Esophagus muscularis mucosa (tissue), 4 donors: ENCODE measurements around the gene RHBDD1. TPM values are rescaled to one million over a fixed set of nuclear protein-coding genes. Genes with fewer than 3 reads are reported as not detected.

Source experiments
- DNase-seq: peaks from one replicate; pipeline ENCODE4 v3.0.0-alpha.2; 2017; ENCODE audit errors: extremely low spot score
- H3K27ac ChIP-seq, 4 donors: fragments of 200-600 bp; sonication (generic); replicated peaks in 1 of 4; 1 replicate in 3 of 4; 2 replicates in 1 of 4; pipeline ENCODE4 v1.5.1; 2016 to 2019; ENCODE audit warnings: mild to moderate bottlenecking in 1 of 4
- H3K27me3 ChIP-seq, 4 donors: fragments of 200-600 bp; sonication (generic); one replicate each; pipeline versions ENCODE4 v1.5.1 to v1.6.0; 2016 to 2019
- H3K36me3 ChIP-seq, 4 donors: fragments of 200-600 bp; sonication (generic); one replicate each; pipeline ENCODE4 v1.5.1; 2016 to 2019
- H3K4me1 ChIP-seq, 4 donors: fragments of 200-600 bp; sonication (generic); one replicate each; pipeline ENCODE4 v1.5.1; 2016 to 2019
- H3K4me3 ChIP-seq, 4 donors: fragments of 200-600 bp; sonication (generic); 1 replicate in 2 of 4; 2 replicates in 2 of 4; pipeline ENCODE4 v1.5.1; 2016 to 2019; ENCODE audit warnings: mild to moderate bottlenecking in 4 of 4, moderate library complexity in 1 of 4
- H3K9me3 ChIP-seq, 4 donors: fragments of 200-600 bp; sonication (generic); 1 replicate in 3 of 4; 2 replicates in 1 of 4; pipeline ENCODE4 v1.5.1; 2016 to 2019
- CTCF ChIP-seq, 3 experiments: fragments of 200-600 bp in 2 of 3; fragments of 450-650 bp in 1 of 3; sonication (generic) in 2 of 3; IDR thresholded peaks; one replicate each; pipeline ENCODE4 v1.5.1; 2017 to 2019; ENCODE audit warnings: antibody characterized with exemption in 3 of 3, mild to moderate bottlenecking in 2 of 3, moderate library complexity in 1 of 3
- EP300 ChIP-seq: sonication (generic); formaldehyde crosslinking; IDR thresholded peaks from one replicate; pipeline ENCODE4 v1.6.1; 2017; ENCODE audit warnings: antibody characterized with exemption
- POLR2A ChIP-seq: fragments of 450-650 bp; IDR thresholded peaks from one replicate; pipeline ENCODE4 v1.6.1; 2017; ENCODE audit warnings: antibody characterized with exemption, moderate library complexity, mild to moderate bottlenecking, low read depth
- POLR2AphosphoS5 ChIP-seq, 2 donors: sonication (generic); formaldehyde crosslinking; IDR thresholded peaks; one replicate each; pipeline ENCODE4 v1.6.1; 2017; ENCODE audit warnings: antibody characterized with exemption in 2 of 2
- WGBS: methylation state at CpG from one replicate; pipeline ENCODE4 v1.1.5; 2018; 5-methylcytosine and 5-hydroxymethylcytosine counted together
- intact Hi-C: fragments of 100-400 bp; cut with DNase I; formaldehyde crosslinking; loops from one replicate; pipeline ENCODE4 v1.15.1; 2023
- total RNA-seq, 4 donors: library from RNA; depleted of rRNA; stranded (reverse); fragments of >200 nt; gene quantifications; one replicate each; pipeline versions ENCODE4 v1.1.0 to v1.2.1, GENCODE V29; 2016

Gene RHBDD1
- total RNA-seq, 4 donors from 2014 or later: 18.3 to 24.9 (median 22.2) TPM

DNA sequence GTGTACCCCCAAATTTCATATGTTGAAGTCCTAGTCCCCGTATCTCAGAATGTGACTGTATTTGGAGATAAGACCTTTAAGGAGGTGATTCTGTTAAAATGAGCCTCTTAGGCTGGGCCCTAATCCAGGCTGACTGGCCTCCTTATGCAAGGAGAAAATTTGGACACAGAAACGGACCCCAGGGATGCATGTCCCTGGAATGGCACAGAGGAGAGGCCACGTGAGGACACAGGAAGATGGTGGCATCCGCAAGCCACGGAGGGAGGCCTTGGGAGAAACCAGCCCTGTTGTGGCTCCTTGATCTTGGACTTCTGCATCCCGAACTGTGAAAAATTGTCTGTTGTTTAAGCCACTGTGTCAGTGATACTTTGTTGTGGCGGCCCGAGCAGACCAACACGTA is 177.5 kb downstream of the RHBDD1 start:
- TF ChIP-seq CTCF (IDR thresholded peaks at IDR 0.05): no peak
- TF ChIP-seq POLR2A: no peak
- no peak for TF ChIP-seq EP300
- no peak for TF ChIP-seq POLR2AphosphoS5 (IDR thresholded peaks at IDR 0.05)
- intact Hi-C loops: no loop called here
- no peaks in the 10 kb centered on the region for H3K27me3 ChIP-seq
- DNase-seq: no peak
- no peak overlapping the region for H3K27ac ChIP-seq
- no peaks in the 10 kb centered on the region for H3K4me1 ChIP-seq
- H3K36me3 ChIP-seq: peaks cover 0 to under 1% (median 0%) of the 10 kb centered on the region in 4 donors
- no peaks in the 10 kb centered on the region for H3K9me3 ChIP-seq
- no peak overlapping the region for H3K4me3 ChIP-seq
- 92% methylated on average over 9 of the region's 9 CpGs for WGBS

- Histone ChIP-seq H3K36me3 (no peaks in the 10 kb centered on the region), H3K9me3 (no peaks in the 10 kb centered on the region), H3K27ac (no peak overlapping the region), H3K4me1 (no peaks in the 10 kb centered on the region), H3K4me3 (no peak overlapping the region), H3K27me3 (no peaks in the 10 kb centered on the region)
- TF ChIP-seq POLR2AphosphoS5 (IDR thresholded peaks at IDR 0.05) (no peak), CTCF (IDR thresholded peaks at IDR 0.05) (no peak), EP300 (no peak), POLR2A (no peak)
- 98% methylated on average over 6 of the region's 8 CpGs for WGBS
- DNase-seq: no peak
- intact Hi-C loops: no loop called here
Observed at GRCh38 chr2:227013881-227014280, 178.0 kb downstream of the RHBDD1 start.

GRCh38 chr2:227016894-227017293 is 181.0 kb downstream of the RHBDD1 start:
- TF ChIP-seq POLR2A: no peak

DNA sequence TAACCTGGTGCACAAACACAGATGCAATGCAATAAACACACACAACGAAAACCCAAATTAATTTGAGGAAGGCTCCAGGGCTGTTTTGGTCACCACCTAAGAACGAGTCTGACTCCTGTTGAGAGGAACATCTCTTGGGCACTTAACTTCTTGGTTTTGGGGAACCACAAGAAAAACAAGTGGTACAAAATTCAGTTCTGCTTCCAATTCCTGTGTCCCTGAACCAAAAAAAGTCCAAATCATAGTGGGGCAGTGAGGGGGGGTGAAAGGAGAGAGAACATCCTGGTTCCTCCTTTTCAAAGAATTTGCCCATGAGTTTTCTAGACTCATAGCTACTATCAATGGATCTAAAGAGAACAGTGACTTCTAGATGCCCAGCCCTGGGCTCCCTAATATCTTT is 184.6 kb downstream of the RHBDD1 start:
- Histone ChIP-seq H3K27me3 (no peaks in the 10 kb centered on the region), H3K27ac (no peak overlapping the region), H3K4me3 (no peak overlapping the region), H3K9me3 (no peaks in the 10 kb centered on the region), H3K36me3 (no peaks in the 10 kb centered on the region), H3K4me1 (no peaks in the 10 kb centered on the region)
- no peak for DNase-seq
- 70% methylated on average over 2 of the region's 2 CpGs for WGBS
- intact Hi-C loops: no loop called here
- TF ChIP-seq POLR2A (no peak), CTCF (IDR thresholded peaks at IDR 0.05) (no peak), POLR2AphosphoS5 (IDR thresholded peaks at IDR 0.05) (no peak), EP300 (no peak)

More at GRCh38 chr2:227016894-227017293, 181.0 kb downstream of the RHBDD1 start:
- Histone ChIP-seq H3K27me3 (no peaks in the 10 kb centered on the region), H3K27ac (no peak overlapping the region), H3K9me3 (no peaks in the 10 kb centered on the region), H3K4me1 (no peaks in the 10 kb centered on the region), H3K36me3 (no peaks in the 10 kb centered on the region), H3K4me3 (no peak overlapping the region)
- whole genome bisulfite sequencing: 60% methylated on average over 3 of the region's 4 CpGs
- intact Hi-C loops: no loop called here
- DNase-seq: no peak

DNA sequence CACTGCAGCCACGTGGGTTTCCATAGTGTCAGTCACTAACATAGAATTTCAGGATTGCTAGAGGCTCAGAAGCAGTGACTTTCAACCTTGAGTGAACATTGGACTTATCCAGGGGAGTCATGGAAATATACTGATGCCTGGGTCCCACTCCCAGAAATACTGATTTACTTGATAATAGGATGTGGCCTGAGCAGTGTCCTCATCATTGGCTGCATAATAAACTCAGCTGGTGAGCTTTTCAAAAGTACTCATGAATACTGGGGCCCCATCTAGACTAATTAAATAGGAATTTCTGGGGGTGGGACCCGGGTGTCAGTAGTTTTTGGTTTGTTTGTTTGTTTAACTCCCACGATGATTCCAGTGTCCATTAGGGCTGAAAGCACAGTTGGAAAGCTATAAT is 186.8 kb downstream of the RHBDD1 start:
- no peak for TF ChIP-seq EP300
- no peak for TF ChIP-seq CTCF (IDR thresholded peaks at IDR 0.05)
- TF ChIP-seq POLR2AphosphoS5 (IDR thresholded peaks at IDR 0.05): no peak
- TF ChIP-seq POLR2A: no peak
- no peaks in the 10 kb centered on the region for H3K27me3 ChIP-seq
- no peak overlapping the region for H3K27ac ChIP-seq
- H3K9me3 ChIP-seq: no peaks in the 10 kb centered on the region
- H3K4me1 ChIP-seq: no peaks in the 10 kb centered on the region
- H3K36me3 ChIP-seq: no peaks in the 10 kb centered on the region
- no peak overlapping the region for H3K4me3 ChIP-seq
- intact Hi-C loops: no loop called here
- 94% methylated on average over 2 of the region's 3 CpGs for WGBS
- DNase-seq: no peak
